ENCODE results near the gene SLC26A11. TPM values are rescaled to one million over a fixed set of nuclear protein-coding genes. Genes with fewer than 3 reads are reported as not detected.

The SLC26A11 gene
- total RNA-seq, 1 experiment from 2014 or later: 17.7 TPM

DNA sequence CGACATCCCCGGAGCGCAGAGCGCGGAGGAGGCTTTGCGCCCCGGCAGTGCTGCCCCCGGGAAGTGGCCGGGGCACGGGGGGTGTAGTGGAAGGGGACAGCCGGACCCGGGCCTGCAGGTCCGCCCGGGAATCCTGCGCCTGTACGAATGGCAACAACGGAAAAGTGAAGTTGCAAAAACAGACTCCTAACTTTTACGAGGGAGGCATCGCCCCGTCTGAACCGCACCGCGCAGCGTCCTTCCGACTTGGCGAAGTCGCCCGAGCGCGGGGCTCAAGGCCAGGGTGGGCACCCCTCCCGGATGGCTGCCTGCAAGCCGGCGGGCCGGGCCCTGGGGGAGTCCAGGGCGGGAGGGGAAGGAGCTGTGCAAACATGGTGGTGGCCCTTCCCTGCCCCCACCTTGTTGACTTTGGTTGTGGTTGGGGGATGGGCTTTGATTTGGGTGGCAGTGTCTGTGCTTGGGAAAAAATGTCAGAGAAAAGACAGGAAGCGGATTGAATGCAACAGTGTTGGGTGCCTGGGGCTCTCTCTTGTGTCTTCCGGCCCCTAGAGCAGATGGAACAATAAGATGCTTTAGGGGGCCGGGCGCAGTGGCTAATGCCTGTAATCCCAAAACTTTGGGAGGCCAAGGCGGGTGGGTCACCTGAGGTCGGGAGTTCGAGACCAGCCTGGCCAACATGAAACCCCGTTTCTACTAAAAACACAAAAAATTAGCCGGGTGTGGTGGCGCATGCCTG, 41.1 kb downstream of the SLC26A11 start:
- RAD21 ChIA-PET (ENCODE audit: low non-redundant PET in 1 of 2, low total read pairs in 2 of 2, uncharacterized antibody in 2 of 2, unreplicated experiment in 2 of 2): no interaction called here
- BruUV-seq (replicated peaks): TSS peak; percentile 62
- DNase-seq (ENCODE audit: low read depth, low spot score) (no peak), ATAC-seq (peak; percentile 28)
- H3K4me3 ChIP-seq (replicated peaks in 1 of 2; ENCODE audit: low read depth in 1 of 2, low read length in 2 of 2): peak overlapping the region; percentile 77 to 90
- no peaks in the 10 kb centered on the region for H3K9me3 ChIP-seq (ENCODE audit: control insufficient read depth in 1 of 2, insufficient read depth in 1 of 2, low read depth in 1 of 2, low read length in 2 of 2)
- no peaks in the 10 kb centered on the region for H3K27me3 ChIP-seq (ENCODE audit: insufficient read depth, low read length)
- H3K27ac ChIP-seq (ENCODE audit: low read depth, low read length): peak overlapping the region; percentile 88
- peak overlapping the region; percentile 94 for H3K4me2 ChIP-seq (ENCODE audit: low read length)
- no peaks in the 10 kb centered on the region for H3K36me3 ChIP-seq (ENCODE audit: control insufficient read depth in 1 of 2, insufficient read depth in 2 of 2, low read length in 2 of 2)
- H4K20me1 ChIP-seq (ENCODE audit: insufficient read depth): no peaks in the 10 kb centered on the region
- H3K9me2 ChIP-seq (ENCODE audit: insufficient read depth): no peaks in the 10 kb centered on the region
- no peak overlapping the region for H2AFZ ChIP-seq (ENCODE audit: low read depth, low read length, poor library complexity, severe bottlenecking)
- no peaks in the 10 kb centered on the region for H3K79me2 ChIP-seq (ENCODE audit: insufficient read depth, low read length)
- CTCF ChIA-PET: no interaction called here
- POLR2A ChIA-PET: no interaction called here
- intact Hi-C loops (cut with micrococcal nuclease): no loop called here
- peak overlapping the region; percentile 95 for H3K9ac ChIP-seq (ENCODE audit: low read length)
- H3K4me1 ChIP-seq (ENCODE audit: control insufficient read depth in 1 of 2, insufficient read depth in 2 of 2, low read length in 2 of 2): peaks cover 26 to 50% of the 10 kb centered on the region in 2 experiments
- TF ChIP-seq SRF (IDR thresholded peaks at IDR 0.05; ENCODE audit: low read depth) (no peak), ZFX (IDR thresholded peaks at IDR 0.05) (peak; percentile 62; the same call in 1 of the 2 replicates), POLR2A (IDR thresholded peaks at IDR 0.05; ENCODE audit: borderline replicate concordance, extremely low read depth, insufficient read depth, insufficient read length) (peak; percentile 27), RAD21 (IDR thresholded peaks at IDR 0.05; ENCODE audit: low read depth) (no peak), EZH2 (IDR thresholded peaks at IDR 0.05) (no peak), CEBPB (IDR thresholded peaks at IDR 0.05; ENCODE audit: low read depth) (no peak), EZH2phosphoT487 (IDR thresholded peaks at IDR 0.05; ENCODE audit: borderline replicate concordance) (no peak), CBX3 (IDR thresholded peaks at IDR 0.05; ENCODE audit: low read depth) (peak; percentile 44; the same call in 1 of the 2 replicates), MAX (IDR thresholded peaks at IDR 0.05) (0 out of 2 replicates have a peak, but pooled peaks have one; percentile 24), JUND (IDR thresholded peaks at IDR 0.05) (no peak)
- TF ChIP-seq, protein P1, sequence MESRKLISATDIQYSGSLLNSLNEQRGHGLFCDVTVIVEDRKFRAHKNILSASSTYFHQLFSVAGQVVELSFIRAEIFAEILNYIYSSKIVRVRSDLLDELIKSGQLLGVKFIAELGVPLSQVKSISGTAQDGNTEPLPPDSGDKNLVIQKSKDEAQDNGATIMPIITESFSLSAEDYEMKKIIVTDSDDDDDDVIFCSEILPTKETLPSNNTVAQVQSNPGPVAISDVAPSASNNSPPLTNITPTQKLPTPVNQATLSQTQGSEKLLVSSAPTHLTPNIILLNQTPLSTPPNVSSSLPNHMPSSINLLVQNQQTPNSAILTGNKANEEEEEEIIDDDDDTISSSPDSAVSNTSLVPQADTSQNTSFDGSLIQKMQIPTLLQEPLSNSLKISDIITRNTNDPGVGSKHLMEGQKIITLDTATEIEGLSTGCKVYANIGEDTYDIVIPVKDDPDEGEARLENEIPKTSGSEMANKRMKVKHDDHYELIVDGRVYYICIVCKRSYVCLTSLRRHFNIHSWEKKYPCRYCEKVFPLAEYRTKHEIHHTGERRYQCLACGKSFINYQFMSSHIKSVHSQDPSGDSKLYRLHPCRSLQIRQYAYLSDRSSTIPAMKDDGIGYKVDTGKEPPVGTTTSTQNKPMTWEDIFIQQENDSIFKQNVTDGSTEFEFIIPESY (IDR thresholded peaks at IDR 0.05; ENCODE audit: extremely low read depth, insufficient replicate concordance, low read length): no peak

Data from HCT116 (cell line).